Right lobe of liver (tissue), 4 donors: ENCODE measurements around the gene KLC1.

Source experiments
- CTCF ChIP-seq, 4 donors: fragments of 200-600 bp in 3 of 4; fragments of 450-650 bp in 1 of 4; IDR thresholded peaks; one replicate each; pipeline versions ENCODE4 v1.5.1 to v1.8.0; 2016 to 2022; ENCODE audit warnings: antibody characterized with exemption in 4 of 4, mild to moderate bottlenecking in 2 of 4
- POLR2A ChIP-seq: fragments of 450-650 bp; IDR thresholded peaks from one replicate; pipeline ENCODE4 v1.6.1; 2017; ENCODE audit warnings: antibody characterized with exemption, mild to moderate bottlenecking
- donor health status: DM: no; HTN: no; CAD: no.
- donor health status: DM: no; HTN: no; CAD: no.
- donor health status: DM: no; HTN: yes; CAD: no.

- TF ChIP-seq CTCF (IDR thresholded peaks at IDR 0.05) (no peak), POLR2A (no peak)
Observed at GRCh38 chr14:103651585-103651984, 22.6 kb downstream of the KLC1 start.
